ENCODE data around the gene TNFAIP8L2. TPM values are rescaled to one million over a fixed set of nuclear protein-coding genes. Genes with fewer than 3 reads are reported as not detected.

TNFAIP8L2 gene
- total and polyA plus RNA-seq, 2 donors from 2014 or later, result 1.8 to 6.3 TPM

DNA sequence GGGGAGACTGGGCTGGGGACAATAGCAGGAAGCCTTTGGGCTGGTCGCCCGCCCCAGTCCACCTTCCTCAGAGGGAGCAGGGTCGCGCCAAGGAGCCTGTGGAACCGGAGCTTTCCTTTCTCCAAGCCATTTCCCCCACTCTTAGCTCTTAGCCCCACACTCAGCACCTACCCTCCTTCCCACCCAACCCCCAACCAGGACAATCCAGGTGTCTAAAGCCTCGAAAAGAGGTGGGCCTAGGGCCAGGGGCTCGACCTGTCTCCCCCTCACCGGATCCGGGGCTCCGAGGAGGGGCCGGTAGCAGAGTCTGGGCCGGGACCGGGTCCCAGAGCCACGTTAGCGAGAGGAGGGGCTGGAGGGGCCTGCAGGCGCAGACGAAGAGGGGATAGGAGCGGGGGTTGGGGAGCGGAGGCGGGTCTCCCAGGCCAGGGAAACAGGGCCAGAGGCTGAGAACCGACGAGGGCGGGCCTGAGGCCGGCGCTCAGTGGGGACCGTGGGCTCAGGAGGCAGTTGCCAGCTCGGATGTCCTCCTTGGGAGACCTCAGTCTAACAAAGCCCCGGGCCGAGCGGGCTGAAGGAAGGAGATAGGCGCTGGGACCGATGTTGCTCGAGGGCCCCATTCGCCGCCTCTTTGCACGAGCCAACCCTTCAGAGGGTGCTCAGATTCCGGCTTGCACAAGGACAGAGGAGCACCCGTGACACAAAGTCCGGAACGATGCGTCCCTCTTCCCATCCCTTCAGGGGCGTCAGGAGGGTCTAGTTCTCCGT is 11.0 kb upstream of the TNFAIP8L2 start:
- no peaks in the 10 kb centered on the region for H3K27me3 ChIP-seq (ENCODE audit: control insufficient read depth, insufficient read depth, low read length)
- H3K36me3 ChIP-seq (ENCODE audit: control insufficient read depth in 2 of 3, insufficient read depth in 3 of 3, low read length in 3 of 3), result no peaks in the 10 kb centered on the region
- DNase-seq, result peak in 4 of 5 donors; percentile 35 to 79 (median 55)
- peak overlapping the region; percentile 68 to 84 (median 83) for H3K4me3 ChIP-seq (ENCODE audit: low read length in 3 of 3)
- intact Hi-C loops (cut with DNase I), result no loop called here
- peak overlapping the region; percentile 53 to 65 (median 65) for H3K9ac ChIP-seq (ENCODE audit: low read length in 3 of 3)
- no peaks in the 10 kb centered on the region for H3K9me3 ChIP-seq (ENCODE audit: control insufficient read depth in 2 of 3, insufficient read depth in 1 of 3, low read length in 3 of 3)
- no peak overlapping the region for H3K27ac ChIP-seq (ENCODE audit: low read depth in 2 of 2, low read length in 2 of 2)
- FAIRE-seq, result no peak
- H3K4me1 ChIP-seq (ENCODE audit: control insufficient read depth in 2 of 3, insufficient read depth in 2 of 3, low read depth in 1 of 3, low read length in 3 of 3), result peaks cover 0 to 33% (median 16%) of the 10 kb centered on the region in 3 donors
- no peak for TF ChIP-seq CTCF (IDR thresholded peaks at IDR 0.05; ENCODE audit: borderline replicate concordance, extremely low read depth, insufficient read depth)

DNA sequence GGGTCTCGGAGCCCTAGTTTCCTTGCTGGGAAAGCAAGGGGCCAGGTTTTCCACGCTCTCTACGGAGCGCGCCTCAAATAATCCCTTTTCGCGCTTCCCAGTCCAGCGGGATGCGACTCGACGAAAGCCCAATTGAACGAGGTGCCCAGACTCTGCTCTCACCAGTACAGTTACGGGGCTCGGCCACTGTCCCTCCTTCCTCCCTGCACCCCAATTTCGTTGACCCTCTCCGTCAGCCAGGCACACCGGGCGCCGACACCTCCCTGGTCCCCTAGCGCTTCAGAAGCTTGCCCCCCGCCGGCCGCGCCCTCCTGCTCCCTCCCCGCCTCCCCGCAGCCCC is 10.4 kb upstream of the TNFAIP8L2 start:
- no peak overlapping the region for H3K27ac ChIP-seq (ENCODE audit: low read depth in 2 of 2, low read length in 2 of 2)
- intact Hi-C loops (cut with DNase I), result no loop called here

GRCh38 chr1:151146412-151147131 is 9.9 kb upstream of the TNFAIP8L2 start, which contains the start of gene SEMA6C:
Gene SEMA6C, minus strand, starts transcription at chr1:151146631. Its CDS starts 4,010 bp downstream, at chr1:151142621.
- Histone ChIP-seq H3K27ac (ENCODE audit: low read depth in 2 of 2, low read length in 2 of 2) (peak within 1 kb of the TSS; percentile 78 to 81), H3K9me3 (ENCODE audit: control insufficient read depth in 2 of 3, insufficient read depth in 1 of 3, low read length in 3 of 3) (no peaks in the 10 kb centered on the region), H3K4me1 (ENCODE audit: control insufficient read depth in 2 of 3, insufficient read depth in 2 of 3, low read depth in 1 of 3, low read length in 3 of 3) (peaks cover 0 to 33% (median 16%) of the 10 kb centered on the region in 3 donors), H3K4me3 (ENCODE audit: low read length in 3 of 3) (peak within 1 kb of the TSS; percentile 68 to 84 (median 83)), H3K9ac (ENCODE audit: low read length in 3 of 3) (peak within 1 kb of the TSS; percentile 65 to 78 (median 73)), H3K27me3 (ENCODE audit: control insufficient read depth, insufficient read depth, low read length) (no peaks in the 10 kb centered on the region), H3K36me3 (ENCODE audit: control insufficient read depth in 2 of 3, insufficient read depth in 3 of 3, low read length in 3 of 3) (no peaks in the 10 kb centered on the region)
- intact Hi-C loops (cut with DNase I), result no loop called here
- peak; percentile 95 to 99 (median 96) for DNase-seq
- TF ChIP-seq CTCF (IDR thresholded peaks at IDR 0.05; ENCODE audit: borderline replicate concordance, extremely low read depth, insufficient read depth), result no peak
- no peak for FAIRE-seq

More for the DNA sequence above, 10.4 kb upstream of the TNFAIP8L2 start:
- DNase-seq (peak in 1 of 5 donors; percentile 41), FAIRE-seq (no peak)
- peak overlapping the region; percentile 53 to 65 (median 65) for H3K9ac ChIP-seq (ENCODE audit: low read length in 3 of 3)
- TF ChIP-seq CTCF (IDR thresholded peaks at IDR 0.05; ENCODE audit: borderline replicate concordance, extremely low read depth, insufficient read depth), result no peak
- H3K36me3 ChIP-seq (ENCODE audit: control insufficient read depth in 2 of 3, insufficient read depth in 3 of 3, low read length in 3 of 3), result no peaks in the 10 kb centered on the region
- peaks cover 0 to 33% (median 16%) of the 10 kb centered on the region in 3 donors for H3K4me1 ChIP-seq (ENCODE audit: control insufficient read depth in 2 of 3, insufficient read depth in 2 of 3, low read depth in 1 of 3, low read length in 3 of 3)
- H3K4me3 ChIP-seq (ENCODE audit: low read length in 3 of 3), result peak overlapping the region; percentile 68 to 84 (median 83)
- no peaks in the 10 kb centered on the region for H3K9me3 ChIP-seq (ENCODE audit: control insufficient read depth in 2 of 3, insufficient read depth in 1 of 3, low read length in 3 of 3)
- H3K27me3 ChIP-seq (ENCODE audit: control insufficient read depth, insufficient read depth, low read length), result no peaks in the 10 kb centered on the region

Measured in kidney (tissue), 14 donors.